ENCODE measurements around the gene VTN. TPM values are rescaled to one million over a fixed set of nuclear protein-coding genes. Genes with fewer than 3 reads are reported as not detected.

The VTN gene
- total RNA-seq, 1 experiment from 2014 or later, result 13.1 TPM

DNA sequence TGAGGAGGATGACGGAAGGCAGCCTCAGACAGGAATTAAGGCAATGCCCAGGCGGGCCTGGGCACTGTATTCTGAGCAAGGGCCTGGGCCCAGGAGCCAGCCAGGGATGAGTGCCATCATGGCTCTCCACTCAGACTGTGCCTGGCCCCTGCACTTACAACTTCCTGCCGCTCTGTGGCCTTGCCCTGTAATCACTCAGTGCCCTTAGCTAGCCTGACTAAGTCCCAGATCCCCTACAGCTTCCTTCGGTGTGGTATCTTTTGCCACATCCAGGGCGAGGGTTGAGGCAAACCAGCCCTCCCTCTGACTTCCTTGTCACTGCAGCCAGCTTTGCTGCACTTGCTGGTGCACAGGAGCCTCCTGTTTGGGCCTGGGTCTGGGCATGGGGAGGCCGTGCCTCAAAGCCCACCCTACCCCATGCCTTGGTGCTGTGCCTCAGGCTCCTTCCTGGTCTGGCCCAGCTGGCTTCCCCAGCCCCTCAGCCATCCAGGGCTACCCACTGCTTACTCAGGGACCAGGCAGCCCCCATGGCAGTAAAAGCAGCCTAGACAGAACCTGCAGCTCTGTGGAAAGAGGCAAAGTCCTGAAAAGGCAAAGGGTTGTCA lies 26.6 kb upstream of the VTN start:
- in situ Hi-C loops (cut with HindIII; ENCODE audit: low sequenced_read_pairs), result no loop called here

GRCh38 chr17:28395968-28396367 lies 25.9 kb upstream of the VTN start:
- in situ Hi-C loops (cut with HindIII; ENCODE audit: low sequenced_read_pairs), result no loop called here
- no peak for DNase-seq (ENCODE audit: low spot score)

More for the DNA sequence above, 26.6 kb upstream of the VTN start:
- no peak for DNase-seq (ENCODE audit: low spot score)

GRCh38 chr17:28395426-28395825 lies 25.3 kb upstream of the VTN start:
- no peak for DNase-seq (ENCODE audit: low spot score)
- in situ Hi-C loops (cut with HindIII; ENCODE audit: low sequenced_read_pairs), result no loop called here

DNA sequence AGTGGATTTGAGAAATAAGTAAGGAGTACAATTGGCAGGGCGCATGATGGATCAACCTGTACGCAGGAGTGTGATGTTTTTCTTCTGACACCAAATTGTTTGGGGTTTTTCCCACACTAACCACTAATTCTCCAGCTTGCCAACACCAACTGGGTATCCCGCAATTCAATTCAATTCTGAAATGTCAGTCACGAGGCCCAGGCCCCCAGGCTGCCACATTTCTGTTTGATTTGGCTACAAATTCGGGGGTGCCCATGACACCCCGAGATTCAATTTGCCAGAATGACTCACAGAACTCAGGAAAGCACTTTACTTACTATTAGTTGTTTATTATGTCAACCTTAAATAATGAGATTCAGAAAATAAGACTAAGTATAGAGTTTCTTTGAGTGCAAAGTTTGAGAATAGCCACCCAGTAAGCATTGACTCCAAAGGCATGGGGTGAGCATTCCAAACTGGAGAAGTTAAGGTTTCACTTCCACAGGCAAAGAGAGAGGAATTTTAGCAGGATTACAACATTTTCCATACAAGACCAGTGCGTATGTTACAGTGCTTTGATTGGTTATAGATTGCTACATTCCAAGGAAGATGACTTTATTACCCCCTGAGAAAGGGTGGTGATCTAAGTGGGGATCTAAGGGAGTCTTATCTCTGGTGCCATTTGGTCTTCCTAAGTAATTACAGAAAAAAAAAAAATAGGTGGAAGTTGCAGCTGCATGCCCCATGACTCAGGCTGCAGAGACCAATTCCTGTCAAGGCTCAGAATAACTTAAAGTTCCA lies 24.4 kb upstream of the VTN start:
- in situ Hi-C loops (cut with HindIII; ENCODE audit: low sequenced_read_pairs), result no loop called here
- DNase-seq (ENCODE audit: low spot score), result no peak

GRCh38 chr17:28392491-28392890 lies 22.4 kb upstream of the VTN start:
- in situ Hi-C loops (cut with HindIII; ENCODE audit: low sequenced_read_pairs), result no loop called here
- peak; percentile 75 for DNase-seq (ENCODE audit: low spot score)

DNA sequence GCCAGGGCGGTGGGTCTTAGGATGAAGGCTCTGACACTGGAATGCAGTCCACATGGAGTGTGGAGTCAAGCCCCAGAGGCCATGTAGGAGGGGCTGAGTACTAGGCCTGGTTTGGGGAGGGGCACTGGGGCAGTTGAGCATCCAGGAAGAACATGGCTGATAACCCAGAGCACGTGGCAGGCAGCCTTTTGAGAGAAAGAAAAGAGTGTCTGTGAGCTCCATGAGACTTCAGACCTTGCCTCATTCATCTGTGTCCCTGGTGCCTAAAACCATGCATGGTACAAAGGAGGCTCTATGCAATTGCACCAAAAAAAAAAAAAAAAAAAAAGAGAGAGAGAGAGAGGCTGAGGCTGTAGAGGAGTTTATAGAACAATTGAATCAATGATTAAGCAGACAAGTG lies 21.3 kb upstream of the VTN start:
- DNase-seq (ENCODE audit: low spot score), result no peak
- in situ Hi-C loops (cut with HindIII; ENCODE audit: low sequenced_read_pairs), result no loop called here

- DNase-seq (ENCODE audit: low spot score), result no peak
- in situ Hi-C loops (cut with HindIII; ENCODE audit: low sequenced_read_pairs), result no loop called here
Observed at GRCh38 chr17:28390984-28391383, 20.9 kb upstream of the VTN start.

DNA sequence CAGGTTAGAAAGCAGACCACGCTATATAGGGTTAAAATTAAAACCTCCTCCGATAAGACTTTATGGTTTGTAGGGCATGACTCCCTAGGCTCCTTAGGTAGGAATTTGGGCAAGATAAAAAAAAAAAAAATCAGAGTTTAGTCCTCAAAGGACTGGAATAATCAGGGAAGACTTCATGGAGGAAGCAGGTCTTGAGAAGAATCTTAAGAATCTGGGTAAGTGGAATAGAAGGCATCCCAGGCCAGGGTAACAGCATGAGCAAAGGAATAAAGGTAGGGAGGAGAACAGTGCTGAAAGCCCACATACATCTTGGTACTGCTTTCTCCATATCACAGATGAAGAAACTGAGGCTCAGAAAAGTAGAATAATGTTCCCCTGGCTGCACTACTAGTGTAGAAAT lies 20.5 kb upstream of the VTN start:
- in situ Hi-C loops (cut with HindIII; ENCODE audit: low sequenced_read_pairs), result no loop called here
- no peak for DNase-seq (ENCODE audit: low spot score)

DNA sequence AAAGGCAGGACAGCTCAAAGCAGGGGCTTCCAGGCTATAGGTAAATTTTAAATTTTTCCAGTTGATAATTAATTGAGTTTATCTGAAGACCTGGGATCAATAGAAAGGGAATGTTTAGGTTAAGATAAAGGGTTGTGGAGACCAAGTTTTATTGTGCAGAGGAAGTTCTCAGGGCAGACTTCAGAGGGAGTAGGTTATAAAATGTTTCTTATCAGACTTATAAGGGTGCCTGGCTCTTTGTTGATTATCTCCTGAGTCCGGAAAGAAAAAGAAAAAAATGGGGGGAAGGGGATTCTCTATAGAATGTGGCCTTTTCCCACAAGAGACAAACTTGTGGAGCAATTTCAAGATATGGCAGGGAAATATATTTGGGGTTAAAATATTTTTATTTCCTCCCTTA lies 20.0 kb upstream of the VTN start:
- no peak for DNase-seq (ENCODE audit: low spot score)
- in situ Hi-C loops (cut with HindIII; ENCODE audit: low sequenced_read_pairs), result no loop called here

DNA sequence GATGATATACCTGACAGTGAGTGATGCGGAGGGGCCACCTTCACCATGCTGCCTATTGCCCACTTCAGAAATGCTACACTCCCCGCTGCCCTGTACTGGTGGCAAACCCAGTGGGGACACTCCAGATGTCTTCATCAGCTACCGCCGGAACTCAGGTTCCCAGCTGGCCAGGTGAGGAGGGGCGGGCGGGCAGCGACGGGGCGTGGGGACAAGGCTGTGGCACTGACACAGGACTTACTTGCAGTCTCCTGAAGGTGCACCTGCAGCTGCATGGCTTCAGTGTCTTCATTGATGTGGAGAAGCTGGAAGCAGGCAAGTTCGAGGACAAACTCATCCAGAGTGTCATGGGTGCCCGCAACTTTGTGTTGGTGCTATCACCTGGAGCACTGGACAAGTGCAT lies 18.0 kb upstream of the VTN start:
- no peak for DNase-seq (ENCODE audit: low spot score)
- in situ Hi-C loops (cut with HindIII; ENCODE audit: low sequenced_read_pairs), result no loop called here

DNA sequence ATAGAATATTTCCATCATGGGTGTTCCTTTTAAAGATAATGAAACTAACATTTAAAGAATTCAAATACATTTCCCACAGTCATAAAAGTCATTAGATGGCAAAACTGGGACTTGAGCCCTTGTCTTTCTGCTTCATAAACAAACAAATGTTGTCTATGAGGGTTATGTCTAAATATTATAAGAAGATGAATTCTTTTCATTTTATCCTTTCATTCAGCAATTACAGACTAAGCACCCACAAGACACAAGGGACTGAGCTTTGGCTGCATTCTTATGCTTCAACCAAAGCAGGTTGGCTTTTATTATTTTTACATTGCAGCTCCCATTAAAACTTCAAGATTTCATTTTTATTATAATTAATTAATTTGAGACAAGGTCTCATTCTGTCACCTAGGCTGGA lies 16.3 kb upstream of the VTN start:
- DNase-seq (ENCODE audit: low spot score), result no peak
- in situ Hi-C loops (cut with HindIII; ENCODE audit: low sequenced_read_pairs), result no loop called here

GRCh38 chr17:28385406-28385805 lies 15.3 kb upstream of the VTN start:
- in situ Hi-C loops (cut with HindIII; ENCODE audit: low sequenced_read_pairs), result no loop called here
- DNase-seq (ENCODE audit: low spot score), result no peak

DNA sequence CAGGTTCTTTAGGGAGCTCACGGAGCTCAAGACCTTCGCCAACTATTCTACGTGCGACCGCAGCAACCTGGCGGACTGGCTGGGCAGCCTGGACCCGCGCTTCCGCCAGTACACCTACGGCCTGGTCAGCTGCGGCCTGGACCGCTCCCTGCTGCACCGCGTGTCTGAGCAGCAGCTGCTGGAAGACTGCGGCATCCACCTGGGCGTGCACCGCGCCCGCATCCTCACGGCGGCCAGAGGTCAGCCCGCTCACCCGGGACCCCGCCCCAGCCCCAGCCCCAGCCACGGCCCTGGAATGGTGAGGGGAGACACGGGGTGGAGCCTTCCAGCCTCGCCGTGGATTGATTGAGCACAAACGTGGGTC lies 14.9 kb upstream of the VTN start:
- no peak for DNase-seq (ENCODE audit: low spot score)
- in situ Hi-C loops (cut with HindIII; ENCODE audit: low sequenced_read_pairs), result no loop called here

- DNase-seq (ENCODE audit: low spot score), result no peak
- in situ Hi-C loops (cut with HindIII; ENCODE audit: low sequenced_read_pairs), result no loop called here
Observed at GRCh38 chr17:28384281-28385036, 14.4 kb upstream of the VTN start.

DNA sequence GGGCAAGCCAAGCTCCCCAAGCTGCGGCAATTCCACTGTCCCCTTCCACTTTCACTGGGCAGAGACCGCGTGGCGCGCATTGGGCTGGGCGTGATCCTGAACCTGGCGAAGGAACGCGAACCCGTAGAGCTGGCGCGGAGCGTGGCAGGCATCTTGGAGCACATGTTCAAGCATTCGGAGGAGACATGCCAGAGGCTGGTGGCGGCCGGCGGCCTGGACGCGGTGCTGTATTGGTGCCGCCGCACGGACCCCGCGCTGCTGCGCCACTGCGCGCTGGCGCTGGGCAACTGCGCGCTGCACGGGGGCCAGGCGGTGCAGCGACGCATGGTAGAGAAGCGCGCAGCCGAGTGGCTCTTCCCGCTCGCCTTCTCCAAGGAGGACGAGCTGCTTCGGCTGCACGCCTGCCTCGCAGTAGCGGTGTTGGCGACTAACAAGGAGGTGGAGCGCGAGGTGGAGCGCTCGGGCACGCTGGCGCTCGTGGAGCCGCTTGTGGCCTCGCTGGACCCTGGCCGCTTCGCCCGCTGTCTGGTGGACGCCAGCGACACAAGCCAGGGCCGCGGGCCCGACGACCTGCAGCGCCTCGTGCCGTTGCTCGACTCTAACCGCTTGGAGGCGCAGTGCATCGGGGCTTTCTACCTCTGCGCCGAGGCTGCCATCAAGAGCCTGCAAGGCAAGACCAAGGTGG lies 11.2 kb upstream of the VTN start:
- in situ Hi-C loops (cut with HindIII; ENCODE audit: low sequenced_read_pairs), result no loop called here
- DNase-seq (ENCODE audit: low spot score), result peak; percentile 61

GRCh38 chr17:28379814-28380801 lies 10.0 kb upstream of the VTN start:
- in situ Hi-C loops (cut with HindIII; ENCODE audit: low sequenced_read_pairs), result no loop called here
- DNase-seq (ENCODE audit: low spot score), result no peak

- no peak for DNase-seq (ENCODE audit: low spot score)
- in situ Hi-C loops (cut with HindIII; ENCODE audit: low sequenced_read_pairs), result no loop called here
Observed at GRCh38 chr17:28372945-28373274, 2.8 kb upstream of the VTN start.

- in situ Hi-C loops (cut with HindIII; ENCODE audit: low sequenced_read_pairs), result no loop called here
Observed at GRCh38 chr17:28372203-28372944, 2.3 kb upstream of the VTN start.

More at GRCh38 chr17:28372203-28372944, 2.3 kb upstream of the VTN start:
- DNase-seq (ENCODE audit: low spot score), result peak; percentile 54

Measured in G401 (cell line).